ELF-1 (cell line): ENCODE measurements around the gene TBX20.
A peak's percentile ranks its signal among the peaks of the same experiment; 100 is the strongest.

Source experiments
- DNase-seq: peaks from one replicate; pipeline ENCODE4 v3.0.0-alpha.2; 2016; ENCODE audit warnings: low read depth, low spot score

Gene TBX20

GRCh38 chr7:35253710-35254495, at the start of gene TBX20:
Gene TBX20 (minus strand): TSS chr7:35254100. CDS start chr7:35253620, 480 bp downstream.
- DNase-seq = peak; percentile 77

GRCh38 chr7:35289376-35289775, 35.5 kb upstream of the TBX20 start:
- DNase-seq = peak; percentile 45

- no peak for DNase-seq
Measured at GRCh38 chr7:35286986-35287385, 33.1 kb upstream of the TBX20 start.

DNA sequence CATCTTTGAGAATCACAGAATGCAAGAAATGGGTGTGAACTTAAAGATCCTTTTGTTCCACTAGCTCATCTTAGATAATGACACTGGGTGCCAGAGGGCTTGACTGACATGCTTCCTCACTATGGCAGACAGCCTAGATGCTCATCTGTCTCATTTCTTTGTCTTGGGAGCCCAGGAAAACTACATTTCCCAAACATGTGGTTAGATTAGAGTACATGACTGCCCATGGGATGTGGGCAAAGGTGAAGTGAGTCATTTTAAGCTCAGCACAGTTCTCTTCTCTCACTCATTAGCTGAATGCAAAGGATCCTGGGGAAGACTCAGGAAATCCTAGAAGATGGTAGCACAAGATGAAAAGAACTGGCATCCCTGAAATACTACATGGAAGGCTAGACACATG, 32.5 kb upstream of the TBX20 start:
- no peak for DNase-seq

DNA sequence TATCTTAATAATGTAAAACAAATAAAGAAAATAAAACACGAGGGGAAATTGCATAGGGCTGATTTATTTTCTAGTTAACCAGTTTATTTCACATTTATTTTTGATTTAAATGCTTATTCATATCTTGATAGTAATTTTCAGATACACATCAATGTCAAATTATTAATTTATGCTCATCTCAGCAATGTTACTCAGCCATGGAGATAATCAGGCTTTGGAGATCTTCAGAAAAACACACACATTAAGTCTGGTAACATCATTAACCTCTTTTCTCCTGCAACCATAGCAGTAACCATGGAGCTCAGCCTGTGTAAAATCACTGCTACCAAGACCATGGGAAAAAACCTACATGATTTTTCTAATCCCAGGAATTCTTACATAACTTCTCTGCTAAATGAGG, 31.9 kb upstream of the TBX20 start:
- no peak for DNase-seq

GRCh38 chr7:35280902-35281301, 27.0 kb upstream of the TBX20 start:
- peak; percentile 39 for DNase-seq

GRCh38 chr7:35277359-35277758, 23.5 kb upstream of the TBX20 start:
- DNase-seq = no peak

- DNase-seq = no peak
Measured at GRCh38 chr7:35272246-35272645, 18.3 kb upstream of the TBX20 start.

- DNase-seq = no peak
Measured at GRCh38 chr7:35268953-35269352, 15.1 kb upstream of the TBX20 start.

DNA sequence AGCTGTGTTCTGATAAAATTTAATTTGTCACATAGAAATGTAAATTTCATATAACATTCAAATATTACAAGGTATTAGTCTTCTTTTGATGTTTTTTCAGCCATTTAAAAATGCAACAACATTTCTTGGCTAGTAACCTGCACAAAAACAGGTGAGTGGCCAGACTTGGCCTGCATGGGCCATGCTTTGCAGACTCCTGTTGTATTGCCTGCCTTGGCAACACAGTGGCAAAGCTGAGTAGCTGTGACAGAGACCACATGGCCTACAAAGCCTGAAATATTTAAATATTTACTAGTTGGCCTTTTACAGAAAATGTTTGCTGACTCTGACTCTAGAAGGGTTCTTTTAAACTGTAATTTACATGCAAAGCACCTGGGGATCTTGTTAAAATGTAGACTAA, 13.5 kb upstream of the TBX20 start:
- DNase-seq = no peak

DNA sequence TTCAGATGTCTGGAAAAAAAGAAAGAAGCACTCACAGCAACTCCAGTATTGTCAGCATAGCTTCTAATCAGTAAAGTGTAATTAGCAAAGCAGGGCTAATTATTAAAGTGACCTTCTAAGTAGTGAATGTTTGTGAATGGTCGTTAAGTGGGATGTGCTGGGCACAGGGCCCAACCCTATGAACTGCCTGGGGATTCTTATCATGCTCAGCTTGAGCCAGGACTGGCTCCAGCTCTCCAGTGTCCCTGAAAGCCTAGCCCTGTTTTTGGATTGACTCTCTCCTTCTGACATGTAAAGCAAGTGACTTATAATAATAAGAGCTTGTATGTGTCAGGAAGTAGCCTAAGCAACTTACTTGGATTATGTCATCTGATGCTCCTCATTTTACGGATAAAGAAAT, 9.5 kb upstream of the TBX20 start:
- no peak for DNase-seq

GRCh38 chr7:35261476-35262285, 7.8 kb upstream of the TBX20 start:
- peak; percentile 61 for DNase-seq

DNA sequence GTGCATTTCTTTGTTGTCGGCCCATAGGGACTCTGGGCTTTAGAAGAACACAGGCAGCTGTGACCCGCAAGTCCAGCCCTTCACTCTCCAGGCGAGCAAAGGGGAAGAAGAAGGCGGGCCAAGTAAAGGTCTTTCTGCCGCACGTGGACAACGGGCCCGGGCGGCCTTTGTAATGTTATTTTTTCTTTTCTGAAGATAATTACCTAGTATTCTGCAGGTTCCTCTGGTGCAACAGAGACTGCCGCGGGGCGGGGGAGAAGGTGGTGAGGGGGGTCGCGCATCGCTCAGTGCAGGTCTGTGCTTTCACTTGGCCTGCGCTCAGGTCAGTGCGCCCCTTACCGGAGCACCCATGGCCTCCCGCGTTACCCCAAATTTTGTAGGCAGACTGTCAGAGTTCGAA, 7.1 kb upstream of the TBX20 start:
- peak; percentile 48 for DNase-seq

DNA sequence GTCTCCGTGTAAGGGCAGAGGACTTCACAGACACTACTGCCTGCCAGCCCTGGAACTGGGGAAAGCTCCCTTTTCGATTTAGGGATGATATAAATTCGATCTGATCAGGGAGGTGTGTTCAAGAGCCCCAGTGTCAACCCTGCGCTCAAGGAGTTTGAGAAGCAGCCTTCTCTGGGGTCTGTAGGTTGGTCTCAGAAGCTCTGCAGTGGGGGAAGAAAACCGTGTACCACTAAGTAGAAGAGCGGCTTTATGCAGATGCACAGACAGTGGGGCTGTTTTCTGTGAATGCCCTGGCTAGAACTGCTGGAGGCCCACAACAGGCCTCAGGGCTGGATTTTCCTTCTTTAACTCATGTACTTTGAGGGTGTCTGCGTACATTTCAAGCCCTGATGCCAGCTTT, 6.3 kb upstream of the TBX20 start:
- peak; percentile 32 for DNase-seq

- no peak for DNase-seq
Measured at GRCh38 chr7:35259523-35259908, 5.6 kb upstream of the TBX20 start.

- peak; percentile 47 for DNase-seq
Measured at GRCh38 chr7:35258868-35259522, 5.1 kb upstream of the TBX20 start.

GRCh38 chr7:35258125-35258867, 4.4 kb upstream of the TBX20 start:
- DNase-seq = no peak

GRCh38 chr7:35257251-35258124, 3.6 kb upstream of the TBX20 start:
- DNase-seq = peak; percentile 67

DNA sequence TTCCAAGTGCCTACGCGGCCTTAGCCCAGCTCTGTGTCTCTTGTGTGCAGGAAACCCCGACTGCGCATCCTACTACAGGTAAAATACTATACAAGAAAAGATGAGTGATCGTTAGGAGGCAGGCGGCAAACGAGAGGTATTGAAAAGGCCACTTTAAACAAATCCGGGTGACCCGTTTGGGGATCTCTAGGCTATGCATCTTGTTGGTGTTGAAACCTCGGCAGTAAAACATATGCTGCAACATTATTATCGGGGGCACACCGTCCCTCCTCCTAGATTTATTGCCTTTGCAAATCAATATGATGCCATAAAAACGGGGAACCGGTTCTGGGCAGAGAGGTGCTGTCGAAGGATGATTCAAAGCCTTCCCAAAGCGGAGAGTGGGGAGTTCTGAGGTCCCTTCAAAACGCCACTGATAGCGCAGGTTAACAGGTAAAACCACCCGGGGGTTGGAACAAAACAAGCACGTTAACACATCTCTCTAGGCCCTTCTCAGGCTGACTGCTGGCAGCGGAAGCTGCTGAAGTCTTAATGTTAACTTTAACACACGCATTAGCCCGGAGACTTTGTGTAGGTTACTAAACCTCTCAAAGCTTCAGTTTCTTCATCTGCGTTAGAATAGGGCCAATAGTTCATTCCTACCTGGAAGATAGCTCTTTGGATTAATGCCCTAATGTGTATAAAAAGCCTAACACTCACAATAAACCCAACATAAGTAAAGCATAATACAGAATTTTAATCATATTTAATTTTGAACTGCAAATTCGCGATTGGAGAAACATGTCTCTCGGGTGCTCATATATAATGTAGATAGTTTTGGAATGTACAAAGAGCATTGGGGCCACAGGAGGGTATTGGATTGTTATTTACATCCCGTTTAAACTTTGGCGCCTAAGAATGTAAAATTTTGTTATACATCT, 2.6 kb upstream of the TBX20 start:
- DNase-seq = peak; percentile 54
